SU-DHL-6 (cell line): Measurements from ENCODE around the gene SEMA5A.

Experiments used
- EZH2phosphoT487 ChIP-seq: fragments of 200-600 bp; sonication (generic), shearing (Covaris generic); conservative IDR thresholded peaks from 2 replicates; pipeline ENCODE4 v1.6.1; 2018; ENCODE audit warnings: mild to moderate bottlenecking, antibody characterized with exemption, low read length, moderate library complexity, mixed read lengths
- TF ChIP-seq, protein P1 (sequence below): fragments of 200-600 bp; sonication (generic); IDR thresholded peaks from one replicate; pipeline ENCODE4 v1.5.1; 2017; ENCODE audit warnings: antibody characterized with exemption, mild to moderate bottlenecking, low read length, moderate library complexity; ENCODE audit not compliant: insufficient read depth, poor library complexity, severe bottlenecking

DNA sequence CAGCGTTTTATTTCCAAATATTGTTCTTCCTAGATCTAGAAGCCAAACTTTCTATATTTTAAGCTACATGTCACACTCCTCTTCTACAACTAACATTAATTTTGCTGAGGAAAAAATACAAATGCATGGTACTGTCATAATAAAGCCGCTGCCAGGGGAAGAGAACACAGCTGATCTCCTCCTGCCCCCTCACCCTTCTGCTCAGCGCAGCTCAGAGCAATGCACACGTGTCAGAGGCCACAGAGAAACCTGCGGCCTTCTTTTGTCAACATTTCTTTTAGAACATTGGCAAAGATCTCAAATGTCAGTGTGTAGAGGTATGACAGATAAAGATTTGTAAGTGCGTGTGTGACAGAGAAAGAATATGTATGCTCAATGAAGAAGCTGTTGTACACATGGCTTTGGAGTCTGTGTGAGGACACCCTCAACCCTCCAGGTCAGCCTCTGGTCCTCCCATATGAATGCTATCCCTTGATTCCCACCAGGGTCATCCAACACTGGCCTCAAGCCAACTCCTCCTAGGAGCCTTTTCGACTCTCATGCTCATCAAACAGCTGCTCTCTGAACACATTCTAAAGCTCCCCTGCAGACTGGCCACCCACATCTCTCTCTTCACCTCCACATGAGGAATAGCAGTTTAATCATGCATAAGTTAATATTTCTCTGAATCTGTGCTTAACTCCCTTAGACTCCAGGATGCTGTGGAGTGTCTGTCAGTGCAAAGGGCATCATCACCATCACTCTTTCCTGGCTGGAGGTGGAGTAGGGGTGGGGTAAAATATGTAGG lies 43.4 kb upstream of the SEMA5A start:
- TF ChIP-seq, protein P1, sequence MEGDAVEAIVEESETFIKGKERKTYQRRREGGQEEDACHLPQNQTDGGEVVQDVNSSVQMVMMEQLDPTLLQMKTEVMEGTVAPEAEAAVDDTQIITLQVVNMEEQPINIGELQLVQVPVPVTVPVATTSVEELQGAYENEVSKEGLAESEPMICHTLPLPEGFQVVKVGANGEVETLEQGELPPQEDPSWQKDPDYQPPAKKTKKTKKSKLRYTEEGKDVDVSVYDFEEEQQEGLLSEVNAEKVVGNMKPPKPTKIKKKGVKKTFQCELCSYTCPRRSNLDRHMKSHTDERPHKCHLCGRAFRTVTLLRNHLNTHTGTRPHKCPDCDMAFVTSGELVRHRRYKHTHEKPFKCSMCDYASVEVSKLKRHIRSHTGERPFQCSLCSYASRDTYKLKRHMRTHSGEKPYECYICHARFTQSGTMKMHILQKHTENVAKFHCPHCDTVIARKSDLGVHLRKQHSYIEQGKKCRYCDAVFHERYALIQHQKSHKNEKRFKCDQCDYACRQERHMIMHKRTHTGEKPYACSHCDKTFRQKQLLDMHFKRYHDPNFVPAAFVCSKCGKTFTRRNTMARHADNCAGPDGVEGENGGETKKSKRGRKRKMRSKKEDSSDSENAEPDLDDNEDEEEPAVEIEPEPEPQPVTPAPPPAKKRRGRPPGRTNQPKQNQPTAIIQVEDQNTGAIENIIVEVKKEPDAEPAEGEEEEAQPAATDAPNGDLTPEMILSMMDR, result no peak
- no peak for TF ChIP-seq EZH2phosphoT487
